Measurements from ENCODE around the gene P4HB.

DNA sequence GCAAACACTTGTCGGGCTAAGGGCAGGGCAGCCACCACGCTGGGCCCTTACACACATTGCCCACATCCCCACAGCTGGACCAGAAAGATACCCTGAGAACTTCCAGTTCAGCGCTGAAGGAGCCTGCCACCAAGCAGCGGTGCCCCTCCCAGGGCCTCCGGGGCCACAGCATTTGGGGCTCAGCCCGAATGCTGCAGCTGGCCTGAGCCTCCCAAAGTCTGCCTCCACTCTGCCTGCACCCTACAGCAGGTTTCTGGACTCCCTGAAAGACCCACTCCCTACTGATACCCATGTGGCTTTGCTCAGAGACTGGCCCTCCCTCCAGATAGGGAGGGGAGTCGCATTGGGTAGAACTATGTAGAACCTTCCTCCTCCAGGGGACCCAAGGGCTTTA, 28.8 kb downstream of the P4HB start:
- TF ChIP-seq CTCF (conservative IDR thresholded peaks at IDR 0.05; ENCODE audit: low read length) (no peak), EZH2phosphoT487 (IDR thresholded peaks at IDR 0.05; ENCODE audit: borderline replicate concordance, low read depth, low read length) (no peak)

All from OCI-LY7 (cell line).